ENCODE measurements around the gene PLBD2. TPM values are rescaled to one million over a fixed set of nuclear protein-coding genes. Genes with fewer than 3 reads are reported as not detected.

PLBD2 gene
- total RNA-seq, 4 donors from 2014 or later = 36.5 to 57.9 (median 44.7) TPM

DNA sequence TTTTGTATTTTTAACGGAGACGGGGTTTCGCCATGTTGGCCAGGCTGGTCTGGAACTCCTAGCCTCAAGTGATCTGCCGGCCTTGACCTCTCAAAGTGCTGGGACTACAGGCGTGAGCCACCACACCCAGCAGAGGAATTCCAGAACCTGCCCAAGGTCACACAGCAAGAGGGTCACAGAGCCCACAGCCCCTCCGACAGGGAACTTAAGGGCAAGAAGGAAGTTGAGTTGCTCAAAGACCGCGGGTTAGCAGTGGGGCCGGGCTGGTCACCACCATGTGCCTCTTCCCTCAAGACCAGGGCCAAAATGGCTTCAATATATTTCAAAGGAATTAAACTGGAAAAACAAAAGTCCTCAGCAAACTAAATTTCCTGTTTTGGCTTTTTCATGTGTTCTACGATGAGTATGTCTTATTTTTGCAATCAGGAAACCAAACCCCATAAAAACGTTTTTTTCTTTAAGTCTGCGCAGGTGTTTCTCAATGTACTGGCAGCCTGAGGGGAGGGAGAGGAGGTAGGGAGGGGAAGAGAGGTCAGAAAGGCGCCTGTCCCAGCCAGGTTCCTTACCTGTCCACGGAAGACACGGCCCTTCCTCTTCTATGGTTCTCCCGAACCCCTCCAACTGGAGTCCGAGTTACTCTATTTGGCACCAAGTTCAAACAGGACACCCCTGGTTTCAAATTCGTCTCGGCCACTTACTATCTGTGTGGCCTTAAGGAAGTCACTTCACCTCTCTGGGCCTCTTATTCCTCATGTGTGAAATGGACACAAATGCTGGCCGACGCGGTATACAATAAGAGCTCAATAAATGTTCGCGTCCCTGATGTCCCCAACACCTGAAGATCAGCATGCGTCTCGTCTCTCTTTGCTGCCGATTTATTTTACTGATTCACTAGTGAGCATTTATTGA lies 24.3 kb upstream of the PLBD2 start:
- peak in 1 of 2 donors; percentile 20 for DNase-seq (ENCODE audit: low spot score in 2 of 2)
- H3K27me3 ChIP-seq = no peaks in the 10 kb centered on the region

DNA sequence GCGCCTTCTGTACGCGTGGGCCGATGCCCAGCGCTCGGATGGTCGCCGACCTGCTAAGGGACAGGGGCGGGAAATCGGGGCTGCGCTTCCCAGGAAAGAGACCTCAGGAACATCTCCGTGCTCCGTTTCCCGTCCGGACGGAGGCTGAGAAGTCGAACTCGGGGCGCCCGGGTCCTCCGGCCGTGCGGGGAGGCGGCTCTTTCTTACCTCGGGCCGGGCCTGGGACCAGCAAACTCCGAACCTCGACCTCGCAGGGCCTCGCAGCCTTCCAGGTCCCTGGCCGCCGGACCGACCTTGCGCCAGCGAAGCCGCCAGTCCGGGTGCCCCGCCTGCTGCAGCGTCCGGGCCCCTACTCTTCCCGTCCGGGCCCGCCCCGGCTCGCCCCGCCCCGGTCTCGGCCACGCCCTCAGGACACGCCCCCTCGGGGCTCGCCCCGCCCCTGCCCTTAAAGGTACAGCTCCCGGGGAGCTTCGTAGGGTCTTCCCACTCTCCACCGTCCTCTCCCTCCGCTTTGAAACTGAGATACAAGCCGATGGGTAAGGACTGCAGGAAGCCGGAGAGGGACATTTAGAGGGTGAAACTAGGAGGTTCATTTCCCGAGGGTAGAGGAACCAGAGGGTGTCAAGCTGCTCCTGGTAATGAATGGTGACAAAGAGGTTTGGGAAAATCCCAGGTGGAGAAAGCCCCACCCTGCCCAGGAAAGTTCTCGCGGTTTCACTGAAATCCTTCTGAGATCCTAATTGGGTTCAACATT lies 23.4 kb upstream of the PLBD2 start, which contains the start of gene SLC8B1:
TSS of gene SLC8B1 (minus strand) at position 324 of the 754 bp plus-strand sequence. CDS start 2,231 bp downstream, outside the sequence.
- H3K36me3 ChIP-seq = peaks cover 0 to 28% (median 0%) of the 10 kb centered on the region in 3 donors
- peak; percentile 90 to 93 for DNase-seq (ENCODE audit: low spot score in 2 of 2)
- peaks cover 0 to 31% (median 9%) of the 10 kb centered on the region in 4 donors for H3K4me1 ChIP-seq
- peak within 1 kb of the TSS; percentile 54 to 86 (median 72) for H3K27ac ChIP-seq
- H3K4me3 ChIP-seq = peak within 1 kb of the TSS; percentile 75 to 92 (median 78)
- TF ChIP-seq CTCF (IDR thresholded peaks at IDR 0.05) (peak in 2 of 5 experiments; percentile 9 to 32), EP300 (IDR thresholded peaks at IDR 0.05) (peak in 1 of 2 donors; percentile 90), POLR2A (IDR thresholded peaks at IDR 0.05) (peak; percentile 84 to 92)
- H3K27me3 ChIP-seq = no peaks in the 10 kb centered on the region
- no peaks in the 10 kb centered on the region for H3K9me3 ChIP-seq
- WGBS, 2 donors = 1 to 2% methylated on average over 33 to 51 of the region's 62 CpGs

More for the DNA sequence above, 24.3 kb upstream of the PLBD2 start:
- WGBS, 2 donors = 34 to 35% methylated on average over 27 of the region's 27 CpGs
- peaks cover 0 to 36% (median 0%) of the 10 kb centered on the region in 3 donors for H3K36me3 ChIP-seq
- peaks cover 0 to 39% (median 9%) of the 10 kb centered on the region in 4 donors for H3K4me1 ChIP-seq
- peak overlapping the region; percentile 75 to 92 (median 78) for H3K4me3 ChIP-seq
- no peaks in the 10 kb centered on the region for H3K9me3 ChIP-seq
- TF ChIP-seq EP300 (IDR thresholded peaks at IDR 0.05) = no peak
- TF ChIP-seq POLR2A (IDR thresholded peaks at IDR 0.05) = no peak
- TF ChIP-seq CTCF (IDR thresholded peaks at IDR 0.05) = no peak
- H3K27ac ChIP-seq = peak overlapping the region; percentile 54 to 86 (median 72)

- no peak overlapping the region for H3K4me3 ChIP-seq
- no peaks in the 10 kb centered on the region for H3K36me3 ChIP-seq
- no peaks in the 10 kb centered on the region for H3K9me3 ChIP-seq
- TF ChIP-seq POLR2A (IDR thresholded peaks at IDR 0.05) (no peak), EP300 (IDR thresholded peaks at IDR 0.05) (no peak), CTCF (IDR thresholded peaks at IDR 0.05) (no peak)
- peaks cover 0 to 11% (median 0%) of the 10 kb centered on the region in 4 donors for H3K4me1 ChIP-seq
- H3K27ac ChIP-seq = no peak overlapping the region
- WGBS, 2 donors = 96 to 99% methylated on average over 5 of the region's 5 CpGs
- no peak for DNase-seq (ENCODE audit: low spot score in 2 of 2)
- H3K27me3 ChIP-seq = no peaks in the 10 kb centered on the region
These were observed 18.8 kb upstream of the PLBD2 start for GRCh38 chr12:113339540-113339939.

GRCh38 chr12:113340061-113340460 lies 18.3 kb upstream of the PLBD2 start:
- Histone ChIP-seq H3K9me3 (no peaks in the 10 kb centered on the region), H3K4me1 (peaks cover 0 to 11% (median 0%) of the 10 kb centered on the region in 4 donors), H3K4me3 (no peak overlapping the region), H3K36me3 (no peaks in the 10 kb centered on the region), H3K27ac (no peak overlapping the region), H3K27me3 (no peaks in the 10 kb centered on the region)
- no peak for DNase-seq (ENCODE audit: low spot score in 2 of 2)
- 65 to 73% methylated on average over 3 of the region's 3 CpGs for WGBS, 2 donors
- no peak for TF ChIP-seq CTCF (IDR thresholded peaks at IDR 0.05)
- TF ChIP-seq POLR2A (IDR thresholded peaks at IDR 0.05) = no peak
- TF ChIP-seq EP300 (IDR thresholded peaks at IDR 0.05) = no peak
